ENCODE results near the gene BUD31. TPM values are rescaled to one million over a fixed set of nuclear protein-coding genes. Genes with fewer than 3 reads are reported as not detected.
"Not testable (repeated sequence)": the region's sequence is repeated elsewhere in the genome, so short reads cannot be mapped to it uniquely, and the experiment has no call there.

The BUD31 gene
- total and polyA plus RNA-seq, 2 experiments from 2014 or later, result 77.1 to 247 TPM

DNA sequence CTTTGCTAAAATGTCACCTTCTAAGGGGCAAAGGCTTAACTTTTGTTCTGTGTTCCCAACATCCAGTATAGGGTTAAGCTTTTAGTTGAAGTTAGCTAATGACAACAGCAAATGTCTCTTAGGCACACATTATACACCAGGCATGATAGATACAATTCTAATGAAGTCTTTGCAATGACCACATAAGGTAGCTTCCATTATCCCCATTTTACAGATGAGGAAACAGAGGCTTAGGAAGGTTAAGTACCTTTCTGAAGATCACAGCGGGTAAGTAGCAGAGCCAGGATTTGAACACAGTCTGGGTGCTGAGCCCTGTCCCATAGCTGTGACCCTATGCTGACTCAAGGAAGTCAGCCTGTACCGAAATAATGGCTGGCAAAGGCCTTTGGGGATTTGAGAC lies 1.9 kb downstream of the BUD31 start:
- H3K27ac ChIP-seq (ENCODE audit: low read depth), result peak overlapping the region; percentile 69; the same call in 1 of the 2 replicates
- peaks cover 6% of the 10 kb centered on the region for H3K27me3 Mint-ChIP-seq (ENCODE audit: insufficient read depth, low read depth, poor library complexity)
- H3K36me3 ChIP-seq (ENCODE audit: insufficient read depth), result peaks cover 39% of the 10 kb centered on the region
- no peak for ATAC-seq
- no peak overlapping the region for H3K27ac Mint-ChIP-seq
- H3K79me2 ChIP-seq (replicated peaks; ENCODE audit: insufficient read depth), result peaks cover 53% of the 10 kb centered on the region
- H3K27me3 ChIP-seq (ENCODE audit: insufficient read depth), result no peaks in the 10 kb centered on the region
- no peak for DNase-seq (ENCODE audit: low spot score)
- H3K4me3 ChIP-seq, result peak overlapping the region; percentile 88
- peaks cover 44% of the 10 kb centered on the region for H3F3A ChIP-seq (replicated peaks; ENCODE audit: low read depth)
- H3K4me3 Mint-ChIP-seq, result peak overlapping the region; percentile 95
- H3K4me1 Mint-ChIP-seq, result peaks cover 21% of the 10 kb centered on the region
- no peaks in the 10 kb centered on the region; the same call in 2 of the 3 replicates for H3K9me3 Mint-ChIP-seq
- H4K20me1 ChIP-seq (replicated peaks; ENCODE audit: insufficient read depth), result peaks cover 51% of the 10 kb centered on the region
- H3K36me3 Mint-ChIP-seq (ENCODE audit: low read depth), result peaks cover 64% of the 10 kb centered on the region
- H3K9me2 ChIP-seq (ENCODE audit: insufficient read depth), result no peaks in the 10 kb centered on the region
- no peak overlapping the region for H3K4me2 ChIP-seq
- peaks cover 21% of the 10 kb centered on the region for H3K4me1 ChIP-seq (ENCODE audit: insufficient read depth)
- no peak overlapping the region for H2AFZ ChIP-seq
- TF ChIP-seq NANOG (IDR thresholded peaks at IDR 0.05; ENCODE audit: borderline replicate concordance), result no peak
- TF ChIP-seq, protein P1, sequence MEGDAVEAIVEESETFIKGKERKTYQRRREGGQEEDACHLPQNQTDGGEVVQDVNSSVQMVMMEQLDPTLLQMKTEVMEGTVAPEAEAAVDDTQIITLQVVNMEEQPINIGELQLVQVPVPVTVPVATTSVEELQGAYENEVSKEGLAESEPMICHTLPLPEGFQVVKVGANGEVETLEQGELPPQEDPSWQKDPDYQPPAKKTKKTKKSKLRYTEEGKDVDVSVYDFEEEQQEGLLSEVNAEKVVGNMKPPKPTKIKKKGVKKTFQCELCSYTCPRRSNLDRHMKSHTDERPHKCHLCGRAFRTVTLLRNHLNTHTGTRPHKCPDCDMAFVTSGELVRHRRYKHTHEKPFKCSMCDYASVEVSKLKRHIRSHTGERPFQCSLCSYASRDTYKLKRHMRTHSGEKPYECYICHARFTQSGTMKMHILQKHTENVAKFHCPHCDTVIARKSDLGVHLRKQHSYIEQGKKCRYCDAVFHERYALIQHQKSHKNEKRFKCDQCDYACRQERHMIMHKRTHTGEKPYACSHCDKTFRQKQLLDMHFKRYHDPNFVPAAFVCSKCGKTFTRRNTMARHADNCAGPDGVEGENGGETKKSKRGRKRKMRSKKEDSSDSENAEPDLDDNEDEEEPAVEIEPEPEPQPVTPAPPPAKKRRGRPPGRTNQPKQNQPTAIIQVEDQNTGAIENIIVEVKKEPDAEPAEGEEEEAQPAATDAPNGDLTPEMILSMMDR (conservative IDR thresholded peaks at IDR 0.05; ENCODE audit: low read depth in 2 of 2), result no peak
- TF ChIP-seq, protein P2, sequence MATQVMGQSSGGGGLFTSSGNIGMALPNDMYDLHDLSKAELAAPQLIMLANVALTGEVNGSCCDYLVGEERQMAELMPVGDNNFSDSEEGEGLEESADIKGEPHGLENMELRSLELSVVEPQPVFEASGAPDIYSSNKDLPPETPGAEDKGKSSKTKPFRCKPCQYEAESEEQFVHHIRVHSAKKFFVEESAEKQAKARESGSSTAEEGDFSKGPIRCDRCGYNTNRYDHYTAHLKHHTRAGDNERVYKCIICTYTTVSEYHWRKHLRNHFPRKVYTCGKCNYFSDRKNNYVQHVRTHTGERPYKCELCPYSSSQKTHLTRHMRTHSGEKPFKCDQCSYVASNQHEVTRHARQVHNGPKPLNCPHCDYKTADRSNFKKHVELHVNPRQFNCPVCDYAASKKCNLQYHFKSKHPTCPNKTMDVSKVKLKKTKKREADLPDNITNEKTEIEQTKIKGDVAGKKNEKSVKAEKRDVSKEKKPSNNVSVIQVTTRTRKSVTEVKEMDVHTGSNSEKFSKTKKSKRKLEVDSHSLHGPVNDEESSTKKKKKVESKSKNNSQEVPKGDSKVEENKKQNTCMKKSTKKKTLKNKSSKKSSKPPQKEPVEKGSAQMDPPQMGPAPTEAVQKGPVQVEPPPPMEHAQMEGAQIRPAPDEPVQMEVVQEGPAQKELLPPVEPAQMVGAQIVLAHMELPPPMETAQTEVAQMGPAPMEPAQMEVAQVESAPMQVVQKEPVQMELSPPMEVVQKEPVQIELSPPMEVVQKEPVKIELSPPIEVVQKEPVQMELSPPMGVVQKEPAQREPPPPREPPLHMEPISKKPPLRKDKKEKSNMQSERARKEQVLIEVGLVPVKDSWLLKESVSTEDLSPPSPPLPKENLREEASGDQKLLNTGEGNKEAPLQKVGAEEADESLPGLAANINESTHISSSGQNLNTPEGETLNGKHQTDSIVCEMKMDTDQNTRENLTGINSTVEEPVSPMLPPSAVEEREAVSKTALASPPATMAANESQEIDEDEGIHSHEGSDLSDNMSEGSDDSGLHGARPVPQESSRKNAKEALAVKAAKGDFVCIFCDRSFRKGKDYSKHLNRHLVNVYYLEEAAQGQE (IDR thresholded peaks at IDR 0.05; ENCODE audit: unreplicated experiment), result no peak
- TF ChIP-seq CREB1 (CRISPR knock-in tag; IDR thresholded peaks at IDR 0.05; ENCODE audit: low read depth), result no peak
- no peak for TF ChIP-seq POLR2AphosphoS5 (IDR thresholded peaks at IDR 0.05; ENCODE audit: low read depth)

DNA sequence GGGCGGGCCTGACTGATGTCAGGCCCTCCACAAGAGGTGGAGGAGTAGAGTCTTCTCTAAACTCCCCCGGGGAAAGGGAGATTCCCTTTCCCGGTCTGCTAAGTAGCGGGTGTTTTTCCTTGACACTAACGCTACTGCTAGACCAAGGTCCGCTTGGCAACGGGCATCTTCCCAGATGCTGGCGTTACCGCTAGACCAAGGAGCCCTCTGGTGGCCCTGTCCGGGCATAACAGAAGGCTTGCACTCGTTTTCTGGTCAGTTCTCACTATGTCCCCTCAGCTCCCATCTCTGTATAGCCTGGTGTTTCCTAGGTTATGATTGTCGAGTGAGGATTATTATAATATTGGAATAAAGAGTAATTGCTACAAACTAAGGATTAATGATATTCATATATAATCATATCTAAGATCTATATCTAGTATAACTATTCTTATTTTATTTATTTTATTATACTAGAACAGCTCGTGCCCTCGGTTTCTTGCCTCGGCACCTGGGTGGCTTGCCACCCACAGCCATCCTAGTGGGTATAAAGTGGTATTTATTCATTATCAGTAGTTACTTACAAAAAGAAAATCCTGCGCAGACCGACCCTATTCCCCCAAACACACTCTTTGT lies 6.9 kb downstream of the BUD31 start:
- H3K4me1 ChIP-seq (ENCODE audit: insufficient read depth); H3K4me3 Mint-ChIP-seq; H3K27me3 Mint-ChIP-seq (ENCODE audit: insufficient read depth, low read depth, poor library complexity); H2AFZ ChIP-seq; H3K4me1 Mint-ChIP-seq; H3K4me3 ChIP-seq; H3K9me2 ChIP-seq (ENCODE audit: insufficient read depth); H3K79me2 ChIP-seq (replicated peaks; ENCODE audit: insufficient read depth); H3K27me3 ChIP-seq (ENCODE audit: insufficient read depth); H3K9me3 Mint-ChIP-seq; ATAC-seq; H3K4me2 ChIP-seq; H3K27ac Mint-ChIP-seq; H3K27ac ChIP-seq (ENCODE audit: low read depth): not testable (repeated sequence)
- Histone ChIP-seq H3F3A (replicated peaks; ENCODE audit: low read depth) (peaks cover 33% of the 10 kb centered on the region), H3K36me3 (ENCODE audit: insufficient read depth) (peaks cover 66% of the 10 kb centered on the region), H4K20me1 (replicated peaks; ENCODE audit: insufficient read depth) (peaks cover 37% of the 10 kb centered on the region)
- TF ChIP-seq, protein P1 (conservative IDR thresholded peaks at IDR 0.05; ENCODE audit: low read depth in 2 of 2), result peak; percentile 65 to 68
- H3K36me3 Mint-ChIP-seq (ENCODE audit: low read depth), result peaks cover 94% of the 10 kb centered on the region
- DNase-seq (ENCODE audit: low spot score), result peak; percentile 72
